Stimulated activated CD4-positive, alpha-beta T cell treated with anti-CD3 and anti-CD28 coated beads, Interleukin-2, amount 100 ng/mL, for 4 hours (primary cell): ENCODE measurements around the gene ACY1.
"Not testable (repeated sequence)": the region's sequence is repeated elsewhere in the genome, so short reads cannot be mapped to it uniquely, and the experiment has no call there.

Experiments
- DNase-seq: peaks from one replicate; pipeline ENCODE4 v3.0.0-alpha.2; 2020; ENCODE audit warnings: low read depth

ACY1 gene

GRCh38 chr3:52025453-52025852, 42.1 kb downstream of the ACY1 start:
- DNase-seq: no peak

DNA sequence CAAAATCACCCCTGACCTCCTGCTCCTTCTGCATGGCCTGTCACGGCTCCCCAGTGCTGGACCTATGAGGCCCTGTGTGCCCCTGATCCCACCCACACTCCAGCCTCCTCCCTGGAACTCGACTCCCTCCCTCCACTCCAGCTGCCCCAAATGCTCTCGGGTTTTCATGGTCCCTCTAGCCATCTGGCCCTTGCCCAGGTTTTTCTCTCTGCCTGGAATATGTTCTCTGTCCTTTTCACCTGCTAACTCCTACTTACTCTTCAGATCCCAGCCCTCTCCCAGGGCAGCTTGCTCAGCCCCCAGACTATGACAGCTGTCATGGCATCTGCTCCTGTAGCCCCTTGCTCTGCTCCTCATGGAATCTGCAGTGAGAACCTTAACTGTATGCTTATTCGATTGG, 42.7 kb downstream of the ACY1 start:
- no peak for DNase-seq

DNA sequence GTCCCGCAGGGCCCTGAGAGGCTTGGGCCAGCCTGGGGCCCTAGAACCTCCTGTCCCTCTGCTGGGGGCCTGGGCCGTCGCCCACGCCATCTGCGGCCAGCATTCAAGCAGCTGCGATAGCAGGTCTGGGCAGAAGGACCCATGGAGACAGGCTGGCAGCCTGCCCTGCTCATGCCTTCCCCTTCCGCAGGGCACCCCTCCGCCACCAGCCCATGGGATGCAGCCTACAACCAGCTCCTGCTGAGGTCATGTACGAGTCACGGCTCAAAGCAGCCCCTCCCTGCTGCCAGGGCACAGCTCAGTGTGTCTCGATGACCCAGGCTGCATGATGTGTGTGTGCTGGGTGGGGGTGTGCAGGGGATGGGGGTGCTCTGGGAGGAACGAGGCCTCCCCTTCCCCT, 45.2 kb downstream of the ACY1 start:
- DNase-seq: no peak

DNA sequence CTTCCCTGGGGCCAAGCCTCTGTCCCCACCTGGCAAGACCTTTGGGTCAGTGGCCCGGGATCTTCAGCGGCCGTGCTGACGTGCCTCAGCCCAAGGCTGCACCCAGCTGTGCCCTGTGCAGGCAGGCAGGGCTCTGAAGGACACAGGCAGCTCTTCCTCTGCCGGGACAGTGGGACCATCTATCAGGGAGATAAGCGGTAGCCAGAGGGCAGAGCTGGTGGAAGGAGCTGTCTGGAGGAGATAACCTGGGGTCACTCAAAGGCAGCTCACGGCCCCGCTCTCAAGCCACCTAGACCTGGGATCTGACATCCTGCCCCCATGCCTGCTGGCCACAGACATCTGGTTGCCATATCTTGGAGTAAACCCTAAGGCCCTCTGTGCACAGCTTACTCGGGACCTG, 45.7 kb downstream of the ACY1 start:
- no peak for DNase-seq

DNA sequence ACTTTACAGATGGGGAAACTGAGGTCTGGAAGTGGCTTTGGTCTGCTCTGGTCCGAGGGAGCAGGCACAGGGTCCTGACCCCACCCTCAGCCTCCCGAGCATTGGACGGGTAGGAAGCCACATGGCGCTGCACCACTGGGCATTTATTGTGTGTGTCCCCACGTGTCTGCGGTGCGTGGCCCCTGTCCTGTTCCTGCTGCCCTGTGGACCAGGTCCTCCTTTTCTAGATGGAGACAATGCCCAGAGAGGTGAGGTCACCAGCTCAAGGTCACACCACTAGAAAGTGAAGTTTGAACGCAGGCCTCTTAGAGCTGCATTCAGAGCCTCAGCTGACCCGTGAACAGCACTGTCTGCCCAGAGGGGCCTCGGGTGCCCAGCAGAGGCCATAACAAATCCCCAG, 46.2 kb downstream of the ACY1 start:
- no peak for DNase-seq

DNA sequence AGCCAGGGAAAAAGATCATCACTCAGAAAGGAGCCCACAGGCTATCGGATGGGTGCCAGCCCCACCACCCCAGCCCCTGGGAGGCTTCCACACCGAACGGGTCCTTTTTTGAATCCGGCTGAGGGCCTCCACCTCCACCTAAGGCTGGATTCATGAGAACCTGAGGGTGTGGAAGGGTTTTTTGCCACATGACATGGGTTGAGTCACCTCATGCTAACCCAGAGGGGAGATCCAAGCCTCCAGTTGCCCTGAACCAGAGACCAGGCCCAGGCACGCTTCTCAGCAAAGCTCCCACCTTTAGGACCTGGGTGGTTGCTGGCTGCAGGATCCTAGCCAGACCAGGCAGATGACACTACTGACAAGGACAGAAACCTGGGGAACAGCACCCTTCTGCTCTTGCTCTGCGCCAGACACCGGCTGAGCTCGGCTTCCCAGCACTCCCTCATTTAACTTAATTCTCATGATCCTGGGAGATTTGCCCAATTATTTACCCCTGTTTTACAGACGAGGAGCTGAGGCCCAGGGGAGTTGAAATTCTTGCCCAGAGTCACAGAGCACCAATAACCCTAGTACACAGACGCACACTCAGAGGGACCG, 47.5 kb downstream of the ACY1 start:
- DNase-seq: no peak

DNA sequence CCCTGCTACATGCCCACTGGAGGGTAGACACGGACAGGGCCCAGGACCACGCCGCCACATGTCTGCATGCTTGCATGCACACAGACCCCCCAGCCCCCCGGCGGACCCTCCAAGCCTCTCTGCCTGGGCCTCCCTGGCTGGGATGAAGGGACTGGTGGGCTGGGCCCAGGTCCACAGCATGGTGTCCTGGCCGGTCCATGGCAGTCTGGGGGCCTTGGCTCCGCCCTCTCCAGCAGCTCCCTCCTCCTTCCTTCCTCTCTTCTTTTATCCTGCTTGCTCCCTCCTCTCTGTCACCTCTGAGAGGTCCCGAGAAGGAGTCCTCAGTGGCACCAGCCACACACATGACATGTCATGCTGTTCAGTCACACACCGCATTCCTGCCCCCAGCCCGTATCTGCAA, 48.6 kb downstream of the ACY1 start:
- no peak for DNase-seq

DNA sequence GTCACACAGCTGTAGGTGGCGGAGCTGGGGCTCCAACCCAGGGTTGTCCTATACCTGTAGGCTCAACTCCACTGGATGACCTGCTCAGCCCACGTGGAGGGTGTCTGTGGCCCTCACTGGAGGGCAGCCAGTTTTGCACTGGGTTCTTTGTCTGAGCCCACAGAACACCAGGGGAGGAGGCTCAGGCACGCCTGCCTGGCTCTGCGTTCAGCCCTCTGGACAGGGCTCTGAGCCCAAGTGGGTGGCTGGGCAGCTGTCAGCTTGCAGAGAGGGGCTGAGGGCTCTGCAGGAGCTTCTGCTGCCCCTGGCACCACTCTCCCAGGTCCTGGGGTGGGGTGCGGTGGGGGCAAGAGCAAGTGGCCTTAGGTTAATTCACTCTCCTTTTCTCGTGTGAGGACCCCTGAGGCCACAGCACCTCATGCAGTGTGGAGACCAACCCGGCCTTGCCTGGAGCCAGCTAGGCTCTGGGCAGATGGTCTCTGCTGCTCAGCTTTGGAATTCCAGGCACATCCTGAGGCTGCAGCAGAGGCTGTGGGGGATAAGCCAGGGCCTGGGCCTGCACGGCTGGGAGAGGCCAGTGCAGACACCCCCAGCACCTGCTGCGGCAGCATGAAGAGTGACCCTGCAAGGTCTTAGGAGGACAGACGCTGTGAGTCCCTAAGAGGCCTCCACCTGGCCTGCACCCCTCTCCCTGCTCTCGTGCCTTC, 49.5 kb downstream of the ACY1 start:
- no peak for DNase-seq

- not testable (repeated sequence) for DNase-seq
Measured at GRCh38 chr3:52033748-52034147, 50.4 kb downstream of the ACY1 start.

GRCh38 chr3:52034212-52034611, 50.9 kb downstream of the ACY1 start:
- DNase-seq: no peak

DNA sequence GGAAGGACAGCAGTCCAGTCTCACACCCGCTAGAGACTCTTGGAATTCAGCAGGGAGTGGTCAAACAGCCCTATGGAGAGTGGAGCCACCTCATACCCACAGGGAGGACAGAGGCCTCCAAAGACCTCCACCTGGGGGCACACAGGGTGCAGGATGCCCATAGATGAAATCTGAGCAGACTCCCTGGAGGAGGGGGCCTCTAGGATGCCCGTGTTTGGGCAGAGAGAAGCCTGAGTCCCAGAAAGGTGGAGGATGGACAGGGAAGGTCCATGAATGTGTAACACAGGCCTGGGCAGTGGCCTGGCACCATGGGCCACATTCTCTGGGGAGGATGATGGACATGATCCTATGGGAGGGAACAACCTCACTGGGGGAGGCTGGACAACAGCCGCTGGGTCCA, 51.3 kb downstream of the ACY1 start:
- no peak for DNase-seq

- DNase-seq: no peak
Measured at GRCh38 chr3:52036222-52036694, 52.9 kb downstream of the ACY1 start.

DNA sequence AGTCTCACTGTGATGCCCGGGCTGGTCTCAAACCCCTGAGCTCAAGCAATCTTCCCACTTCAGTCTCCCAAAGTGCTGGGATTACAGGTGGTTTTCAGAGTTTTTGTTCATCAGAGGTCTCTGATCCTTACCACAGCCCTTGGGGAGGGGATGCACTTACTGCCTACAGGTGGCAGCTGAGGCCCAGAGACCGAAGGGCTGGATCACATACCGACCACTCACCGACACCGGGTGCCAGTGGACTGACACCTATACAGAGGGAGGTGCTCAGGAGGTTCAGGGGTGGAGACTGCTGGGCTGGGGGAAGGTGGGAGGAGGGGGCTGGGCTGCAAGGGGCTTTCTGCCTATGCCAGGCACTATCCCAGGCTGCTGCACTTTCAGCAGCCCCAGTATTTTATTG, 53.5 kb downstream of the ACY1 start:
- no peak for DNase-seq

DNA sequence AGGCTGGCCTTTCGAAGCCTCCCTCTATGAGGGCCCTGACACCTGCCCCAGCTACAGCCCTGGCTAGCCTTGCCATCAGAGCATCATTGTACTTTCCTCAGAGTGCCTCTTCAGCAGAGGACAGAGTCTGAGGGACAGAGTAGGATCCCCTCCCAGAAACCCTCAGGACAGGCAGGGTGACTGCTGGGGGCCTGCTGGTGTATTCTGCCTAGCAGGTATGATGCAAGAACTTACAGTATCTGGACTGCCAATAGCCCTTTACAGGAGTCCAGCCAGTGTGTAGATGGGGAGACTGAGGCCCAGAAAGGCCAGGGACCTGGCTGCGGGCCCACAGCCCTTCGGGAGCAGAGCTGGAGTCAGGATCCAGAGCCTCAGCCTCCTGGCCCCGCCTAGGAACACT, 54.0 kb downstream of the ACY1 start:
- DNase-seq: no peak

GRCh38 chr3:52038227-52038626, 54.9 kb downstream of the ACY1 start:
- DNase-seq: no peak
